GM19351 (cell line): ENCODE data around the gene CD302.
"Not testable (repeated sequence)": the region's sequence is repeated elsewhere in the genome, so short reads cannot be mapped to it uniquely, and the experiment has no call there.

ENCODE experiments used
- ATAC-seq: cut with Tn5 transposase; IDR thresholded peaks from one replicate; pipeline ENCODE4 v1.9.1; 2021; ENCODE audit warnings: mild to moderate bottlenecking, moderate library complexity; ENCODE audit not compliant: unreplicated experiment

CD302 gene

DNA sequence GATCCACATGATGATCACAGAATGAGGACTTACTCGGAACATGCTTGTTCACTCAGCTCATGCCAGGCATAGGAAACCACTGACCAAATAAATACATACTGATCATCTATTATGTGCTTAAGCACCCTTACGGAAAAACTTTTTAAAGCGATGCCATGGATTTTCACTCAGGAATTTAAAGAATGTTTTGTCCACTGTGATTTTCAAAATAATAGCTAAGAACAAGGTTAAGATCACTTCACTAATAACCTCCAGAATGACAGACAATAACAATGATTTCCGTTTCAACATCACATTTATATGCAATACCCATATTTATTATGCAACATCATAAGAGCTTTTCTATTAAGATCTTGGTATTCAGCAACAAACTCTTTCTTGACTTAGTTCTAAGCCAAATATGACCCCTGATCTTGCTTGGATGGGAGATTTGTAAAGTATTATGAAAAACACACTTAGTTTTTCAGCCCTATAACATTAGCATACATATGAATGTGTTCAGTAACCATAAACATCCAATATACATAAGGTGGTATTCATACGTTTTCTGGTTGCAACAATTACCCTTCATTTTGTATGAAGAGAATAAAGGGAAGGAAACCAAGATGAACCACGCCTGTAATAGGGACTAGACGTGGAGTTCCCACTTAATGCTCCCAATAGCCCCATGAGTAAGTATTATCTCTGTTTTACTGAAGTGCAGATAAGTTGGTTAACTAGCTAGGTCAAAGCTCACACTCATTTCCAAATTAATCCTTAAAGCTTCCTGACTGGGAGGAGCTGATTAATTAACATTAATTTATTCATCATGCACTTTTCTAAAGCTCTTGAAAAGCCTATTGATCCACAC lies 1.9 kb downstream of the CD302 start:
- ATAC-seq = no peak

DNA sequence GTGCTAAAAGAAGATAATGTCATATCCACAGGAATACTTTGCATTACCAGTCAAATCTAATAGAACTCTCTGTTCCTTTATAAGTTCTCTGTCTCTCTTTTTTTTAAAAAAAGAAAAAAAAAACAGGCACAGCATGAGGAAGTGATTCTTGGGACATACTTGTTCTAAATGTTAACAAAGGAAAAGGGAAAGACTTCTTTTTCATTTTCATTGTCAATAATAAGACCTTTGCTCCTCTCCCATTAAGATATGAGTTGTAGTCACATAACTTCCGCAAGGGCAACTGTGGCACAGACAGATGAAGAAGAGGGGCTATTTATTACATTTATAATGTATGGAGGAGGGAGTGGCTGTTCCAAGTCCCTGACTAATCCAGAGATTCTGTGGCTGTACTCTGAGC lies 4.7 kb downstream of the CD302 start:
- no peak for ATAC-seq

DNA sequence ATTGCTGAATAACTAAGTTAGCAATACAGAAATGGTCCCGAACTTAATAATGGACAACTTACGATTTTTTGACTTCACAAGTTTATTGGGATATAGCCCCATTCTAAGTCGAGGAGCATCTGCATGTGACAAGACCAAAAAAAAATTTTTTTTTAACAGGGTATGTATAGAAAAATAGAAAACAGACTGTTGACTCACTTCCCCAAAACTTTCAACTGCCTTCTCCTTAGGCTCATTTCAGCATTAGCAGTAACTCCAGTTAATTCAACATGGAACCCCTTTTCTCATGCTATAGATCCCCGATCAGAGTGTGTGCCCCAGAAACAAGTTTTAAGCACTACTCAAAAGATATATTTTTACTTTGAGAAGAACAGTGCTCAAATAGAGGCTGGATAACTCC lies 5.4 kb downstream of the CD302 start:
- ATAC-seq = no peak

DNA sequence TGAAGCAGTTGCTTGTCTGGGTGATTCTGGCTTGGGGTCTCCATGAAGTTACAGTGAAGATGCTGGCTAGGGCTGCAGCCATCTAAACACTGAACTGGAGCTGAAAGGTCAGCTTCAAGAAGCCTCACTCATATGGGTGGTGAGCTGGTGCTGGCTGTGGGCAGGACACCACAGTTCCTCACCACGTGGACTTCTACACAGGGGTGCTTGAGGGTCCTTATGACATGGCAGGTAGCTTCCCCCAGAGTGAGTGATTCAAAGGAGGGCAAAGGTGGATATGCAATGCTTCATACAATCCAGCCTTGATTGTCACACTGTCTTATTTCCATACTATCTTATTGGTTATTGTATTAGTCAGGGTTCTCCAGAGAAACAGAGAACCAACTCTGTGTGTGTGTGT lies 6.0 kb downstream of the CD302 start:
- no peak for ATAC-seq

DNA sequence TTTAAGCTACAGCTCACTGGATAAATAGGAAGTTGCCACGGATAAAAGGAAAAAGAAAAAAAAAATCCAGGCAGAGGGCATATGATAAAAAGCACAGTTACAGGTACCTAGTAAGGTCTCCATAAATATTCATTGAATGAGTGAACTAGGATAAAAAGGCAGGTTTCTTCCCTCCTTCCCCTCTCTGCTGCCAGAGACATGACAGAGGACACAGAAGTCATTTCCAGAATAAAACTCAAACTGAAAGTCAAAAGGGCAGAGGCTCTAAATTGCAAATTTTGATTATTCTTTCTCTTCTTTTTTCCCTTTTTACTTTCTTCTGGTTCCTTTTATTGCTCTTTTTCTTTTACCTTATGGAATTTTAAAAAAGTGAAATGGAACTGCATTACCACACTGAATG lies 7.7 kb downstream of the CD302 start:
- no peak for ATAC-seq

DNA sequence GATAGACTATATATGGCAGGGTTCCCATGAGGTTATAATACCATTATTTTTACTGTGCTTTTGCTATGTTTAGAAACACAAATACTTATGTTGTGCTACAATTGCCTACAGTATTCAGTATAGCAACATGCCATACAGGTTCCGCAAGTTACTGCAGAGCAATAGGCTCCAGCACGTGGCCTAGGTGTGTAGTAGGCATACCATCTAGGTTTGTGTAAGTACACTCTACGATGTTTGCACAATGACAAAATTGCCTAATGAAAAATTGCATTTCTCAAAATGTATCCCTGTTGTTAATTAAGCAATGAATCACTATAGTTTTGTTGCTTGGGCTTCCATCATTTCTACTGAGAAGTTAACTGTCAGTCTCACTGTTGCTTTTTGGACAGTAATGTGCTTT lies 9.8 kb downstream of the CD302 start:
- no peak for ATAC-seq

DNA sequence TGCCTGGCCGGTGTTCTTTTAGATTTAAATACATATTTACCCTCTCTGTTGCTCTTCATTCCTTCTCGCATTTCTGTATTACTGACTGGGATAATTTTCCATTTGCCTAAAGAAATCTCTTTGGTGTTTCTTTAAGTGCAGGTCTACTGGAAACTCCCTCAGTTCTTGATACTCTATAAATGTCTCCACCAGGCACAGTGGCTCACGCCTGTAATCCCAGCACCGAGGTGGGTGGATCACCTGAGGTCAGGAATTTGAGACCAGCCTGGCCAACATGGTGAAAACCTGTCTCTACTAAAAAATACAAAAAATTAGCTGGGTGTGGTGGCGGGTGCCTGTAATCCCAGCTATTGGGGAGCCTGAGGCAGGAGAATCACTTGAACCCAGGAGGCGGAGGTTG lies 10.4 kb downstream of the CD302 start:
- not testable (repeated sequence) for ATAC-seq

DNA sequence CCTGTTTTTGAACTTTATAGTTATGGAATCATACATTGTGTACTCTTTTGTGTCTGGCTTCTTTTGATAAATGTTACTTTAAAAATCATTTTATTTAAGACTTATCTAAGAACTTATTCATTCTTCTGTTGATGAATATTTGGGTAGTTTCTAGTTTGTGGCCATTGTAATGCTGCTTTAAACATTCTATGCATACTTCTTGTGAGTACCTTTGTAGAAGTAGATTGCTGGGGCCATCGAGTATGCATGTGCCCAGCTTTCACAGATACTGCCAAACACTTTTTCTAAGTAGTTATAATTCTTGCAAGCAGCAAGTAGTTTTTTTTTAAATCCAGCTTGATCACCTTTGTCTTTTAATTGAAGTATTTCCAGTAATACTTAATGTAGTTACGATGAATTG lies 11.1 kb downstream of the CD302 start:
- no peak for ATAC-seq

DNA sequence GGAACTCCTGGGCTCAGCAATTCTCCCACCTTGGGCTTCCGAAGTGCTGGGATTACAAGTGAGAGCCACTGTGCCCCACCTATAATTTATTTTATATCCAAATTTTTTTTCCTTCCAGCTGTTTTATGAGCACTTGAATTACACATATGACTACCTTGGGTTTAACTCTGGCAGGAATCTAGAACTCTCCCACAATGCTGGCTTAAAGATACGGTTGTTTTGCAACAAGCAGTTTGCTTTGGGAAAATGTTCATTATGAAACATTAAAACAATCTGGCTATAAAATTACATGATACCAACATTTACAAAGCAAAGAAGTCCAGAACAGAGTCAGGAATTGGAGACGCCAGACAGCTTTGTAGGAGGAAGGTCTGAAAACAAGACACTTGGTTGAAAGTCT lies 12.8 kb downstream of the CD302 start:
- no peak for ATAC-seq

DNA sequence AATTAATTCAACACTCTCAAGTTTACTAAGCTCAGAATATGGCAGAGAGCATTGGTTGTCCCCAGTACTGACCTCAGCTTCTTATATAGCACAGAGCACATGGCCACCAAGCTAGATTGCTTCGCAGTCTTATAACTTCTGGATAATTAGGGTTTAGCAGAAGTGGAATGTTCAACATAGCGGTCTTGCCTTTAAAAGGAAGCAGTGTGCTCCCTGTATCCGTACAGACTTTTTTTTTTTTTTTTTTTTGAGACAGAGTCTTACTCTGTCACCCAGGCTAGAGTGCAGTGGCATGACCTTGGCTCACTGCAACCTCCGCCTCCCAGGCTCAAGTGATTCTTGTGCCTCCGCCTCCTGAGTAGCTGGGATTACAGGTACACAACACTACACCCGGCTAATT lies 13.3 kb downstream of the CD302 start:
- not testable (repeated sequence) for ATAC-seq

DNA sequence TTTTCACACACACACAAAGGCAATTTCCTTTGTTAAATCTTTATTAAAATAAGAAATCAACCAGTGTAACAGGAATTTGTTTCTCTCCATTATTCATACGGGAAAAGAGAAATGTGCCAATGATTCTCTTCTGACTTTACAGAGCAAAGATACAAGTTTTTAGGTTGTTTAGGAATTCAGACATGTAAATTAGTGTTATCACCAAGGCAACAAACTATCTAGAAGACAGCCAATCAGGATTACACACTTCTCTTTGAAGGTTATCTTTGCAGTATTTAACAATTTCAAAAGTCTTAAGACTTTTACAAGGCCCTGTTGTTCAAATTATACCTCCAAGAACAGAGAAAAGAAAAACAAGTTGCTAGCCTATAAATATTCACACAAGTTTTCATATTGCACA lies 14.5 kb downstream of the CD302 start:
- ATAC-seq = no peak

DNA sequence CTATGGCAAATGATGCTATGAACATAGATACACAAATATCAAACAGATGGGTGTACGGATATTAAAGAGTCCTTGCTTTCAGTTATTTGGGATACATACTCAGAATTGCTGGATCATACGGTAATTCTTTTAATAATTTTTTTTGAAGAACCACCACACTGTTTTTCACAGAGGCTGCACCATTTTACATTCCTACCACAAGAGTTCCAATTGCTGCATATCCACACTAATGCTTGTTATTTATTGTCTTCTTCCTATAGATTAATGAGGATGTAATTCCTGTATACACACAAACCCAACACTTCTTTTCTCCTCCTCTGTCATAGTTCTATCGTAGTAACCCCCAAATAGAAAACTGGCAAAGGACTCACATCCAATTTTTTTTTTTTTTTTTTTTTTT lies 21.7 kb downstream of the CD302 start:
- ATAC-seq = no peak

DNA sequence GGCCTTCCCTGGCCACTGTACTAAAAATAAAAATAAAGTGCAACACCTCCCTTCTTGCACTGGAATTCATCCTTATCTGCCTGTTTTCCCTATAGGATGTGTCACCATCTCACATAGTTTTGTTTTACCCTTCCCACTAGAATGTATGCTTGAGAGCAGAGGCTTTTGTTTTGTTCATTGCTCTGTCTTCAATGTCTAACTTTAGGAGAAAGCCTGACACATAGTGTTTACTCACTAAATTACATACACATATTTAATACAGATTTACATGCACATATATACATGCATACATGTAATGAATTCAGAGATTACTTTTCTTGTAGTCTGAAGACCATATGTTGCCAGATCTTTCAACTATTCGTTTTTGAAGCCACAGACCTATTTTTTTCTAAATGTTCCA lies 23.0 kb downstream of the CD302 start:
- ATAC-seq = no peak

DNA sequence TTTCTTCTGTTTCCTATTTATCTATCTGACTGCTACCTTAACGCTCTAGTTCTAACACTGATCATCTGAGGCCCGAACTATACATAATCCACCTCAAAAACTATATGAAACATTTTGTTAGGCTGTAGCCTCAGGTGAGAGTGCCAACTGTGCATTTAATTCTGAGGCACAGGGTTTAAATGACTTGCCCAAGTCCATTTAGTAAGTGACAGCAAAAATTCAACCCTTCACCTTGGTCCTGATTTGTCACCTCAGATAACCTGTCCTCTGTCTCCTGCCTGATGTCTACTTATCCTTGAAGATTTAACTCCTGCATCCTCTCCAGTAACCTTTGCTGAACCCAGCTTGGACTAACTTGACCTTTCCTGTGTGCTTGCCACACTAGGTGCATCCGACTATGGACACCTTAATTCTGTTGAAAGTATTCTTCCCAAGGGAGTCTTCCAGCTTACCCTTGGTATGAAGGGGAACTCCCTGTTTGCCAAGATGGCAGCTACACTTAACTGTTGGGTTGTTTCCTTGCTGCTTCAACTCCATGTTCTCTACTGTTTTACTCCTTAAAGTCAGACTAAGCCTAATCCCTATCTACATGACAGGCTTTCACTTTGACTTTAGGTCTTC lies 23.5 kb downstream of the CD302 start:
- no peak for ATAC-seq

DNA sequence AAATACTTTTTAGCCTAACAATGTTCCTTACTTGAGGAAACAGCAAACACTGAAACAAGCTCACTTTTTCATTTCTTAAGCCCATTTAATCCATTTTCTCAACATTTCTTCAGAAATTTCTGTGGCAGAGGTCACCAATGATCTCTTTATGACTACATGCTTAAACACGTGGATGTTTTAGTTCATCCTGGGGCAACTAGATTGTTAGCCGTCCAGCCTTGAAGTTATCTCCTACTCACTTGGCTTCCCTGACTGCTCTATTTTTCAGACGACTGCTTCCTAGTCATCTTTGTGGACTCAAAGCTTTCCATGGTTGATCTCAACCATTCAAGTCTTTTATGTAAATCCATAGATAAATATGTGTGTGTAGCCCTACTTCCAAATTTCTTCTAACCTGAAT lies 24.1 kb downstream of the CD302 start:
- no peak for ATAC-seq

DNA sequence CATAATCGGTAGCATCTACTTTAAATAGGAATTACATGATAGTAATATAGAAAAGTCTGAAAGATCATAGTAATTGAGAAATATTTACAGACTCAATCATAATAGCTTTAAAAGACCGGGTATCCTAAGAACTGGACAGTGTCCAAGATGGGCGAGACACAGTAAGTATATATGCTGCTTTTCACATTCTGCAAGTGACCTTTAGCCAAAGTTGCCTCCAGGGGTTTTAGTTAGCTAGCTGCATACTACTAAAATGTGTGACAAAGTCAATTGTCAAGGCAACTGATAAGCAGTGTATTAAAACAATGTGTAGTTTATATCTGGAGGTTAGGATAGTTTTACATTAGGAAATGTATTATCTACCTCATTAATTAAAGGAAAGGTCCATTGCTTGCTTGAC lies 24.6 kb downstream of the CD302 start:
- no peak for ATAC-seq

DNA sequence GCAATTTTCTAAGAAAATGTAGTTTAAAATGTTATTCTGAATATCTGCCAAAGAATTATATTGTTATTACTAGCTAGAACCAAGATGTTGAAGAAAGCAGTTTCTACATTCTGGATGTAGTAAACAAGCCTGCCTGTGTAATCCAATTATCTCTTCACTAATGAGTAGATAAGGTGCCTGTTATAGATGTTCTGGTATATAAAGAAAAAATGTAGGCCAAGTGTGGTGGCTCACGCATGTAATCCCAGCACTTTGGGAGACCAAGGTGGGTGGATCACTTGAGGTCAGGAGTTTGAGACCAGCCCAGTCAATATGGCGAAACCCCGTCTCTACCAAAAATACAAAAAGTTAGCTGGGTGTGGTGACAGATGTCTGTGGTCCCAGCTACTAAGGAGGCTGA lies 28.9 kb downstream of the CD302 start:
- no peak for ATAC-seq

DNA sequence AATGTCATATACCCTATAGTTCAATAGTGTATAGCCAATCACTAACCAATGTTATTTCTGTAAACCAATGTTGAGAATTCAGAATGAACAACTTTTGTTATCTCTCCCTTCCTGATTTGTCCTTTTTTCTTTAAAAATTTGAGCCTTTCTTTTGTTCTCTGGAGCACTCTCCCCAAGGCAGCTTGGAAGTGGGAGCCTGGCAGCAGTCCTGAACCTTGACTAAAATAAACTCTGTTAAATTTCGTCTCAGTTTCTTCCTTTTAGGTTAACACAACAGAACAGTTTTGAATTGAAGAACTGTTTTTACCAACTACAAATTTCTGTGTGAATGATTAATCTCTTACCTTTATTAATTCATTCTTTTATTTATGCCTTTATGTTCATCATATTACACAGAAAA lies 35.9 kb downstream of the CD302 start:
- ATAC-seq = no peak

DNA sequence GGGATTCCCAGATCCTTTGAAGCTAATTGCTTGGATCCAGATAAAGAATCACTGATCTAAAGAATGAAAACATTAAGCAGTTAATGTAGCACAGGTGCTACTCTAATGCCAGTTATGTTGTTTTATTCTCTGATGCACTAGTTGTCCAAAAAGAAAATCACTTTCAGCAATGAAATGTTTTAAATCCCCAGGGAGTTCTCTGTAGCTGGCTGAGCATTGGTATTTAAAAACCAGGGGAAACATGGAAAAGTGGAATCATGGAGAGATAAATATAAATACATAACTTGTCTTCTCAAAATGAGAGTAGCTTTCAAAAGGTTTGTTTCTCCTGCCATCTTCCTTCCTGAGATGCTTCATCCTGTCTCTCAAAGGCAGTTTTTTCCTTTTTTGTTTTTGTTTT lies 37.7 kb downstream of the CD302 start:
- no peak for ATAC-seq

DNA sequence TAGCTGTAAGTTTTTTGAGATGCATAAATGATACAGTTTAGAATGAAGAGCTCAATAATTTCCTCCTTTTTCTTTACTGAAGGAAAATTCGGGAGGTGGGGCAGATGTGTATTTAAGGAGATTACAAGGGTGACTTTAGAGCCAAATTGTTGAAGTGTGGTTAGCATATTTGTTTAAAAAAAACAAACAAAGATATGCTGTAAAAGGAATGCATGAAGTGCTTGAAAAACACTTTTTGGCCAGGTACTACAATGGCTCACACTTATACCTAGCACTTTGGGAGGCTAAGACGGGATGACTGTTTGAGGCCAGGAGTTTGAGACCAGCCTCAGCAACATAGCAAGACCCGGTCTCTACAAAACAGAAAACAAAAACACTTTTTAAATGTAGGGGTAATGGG lies 38.4 kb downstream of the CD302 start:
- no peak for ATAC-seq

DNA sequence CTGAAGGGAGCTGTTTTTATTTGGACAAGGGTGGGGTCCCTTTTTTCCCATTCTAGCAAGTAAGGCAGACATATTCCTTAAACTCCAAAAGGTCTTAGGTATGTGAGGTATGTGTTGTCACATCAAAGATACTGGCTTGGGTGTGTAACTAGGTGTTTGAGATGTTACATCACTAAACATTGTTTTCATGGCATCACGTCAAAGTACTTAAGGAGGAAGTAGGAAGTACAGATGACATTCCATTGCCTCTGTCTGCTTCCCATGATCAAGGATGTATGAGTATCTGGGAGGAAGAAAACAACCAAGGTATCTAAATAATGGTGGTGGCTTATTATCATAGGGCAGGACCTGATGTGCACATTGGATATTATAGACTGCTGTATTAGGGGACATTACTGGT lies 39.3 kb downstream of the CD302 start:
- no peak for ATAC-seq

DNA sequence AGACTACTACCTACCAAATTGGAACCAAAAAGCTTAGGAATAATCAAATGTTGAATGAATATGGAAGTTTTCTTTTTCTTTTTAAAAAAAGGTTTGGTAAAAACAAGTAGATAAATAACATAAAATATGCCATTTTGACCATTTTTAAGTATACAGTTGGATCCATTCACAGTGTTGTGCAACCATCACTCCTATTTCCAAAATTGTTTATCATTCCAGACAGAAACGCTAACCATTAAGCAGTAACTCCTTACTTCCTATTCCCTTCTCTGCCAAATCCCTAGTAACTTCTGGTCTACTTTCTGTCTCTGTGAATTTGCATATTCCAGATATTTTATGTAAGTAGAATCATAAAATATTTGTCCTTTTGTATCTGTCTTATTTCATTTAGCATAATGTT lies 39.8 kb downstream of the CD302 start:
- ATAC-seq = no peak

DNA sequence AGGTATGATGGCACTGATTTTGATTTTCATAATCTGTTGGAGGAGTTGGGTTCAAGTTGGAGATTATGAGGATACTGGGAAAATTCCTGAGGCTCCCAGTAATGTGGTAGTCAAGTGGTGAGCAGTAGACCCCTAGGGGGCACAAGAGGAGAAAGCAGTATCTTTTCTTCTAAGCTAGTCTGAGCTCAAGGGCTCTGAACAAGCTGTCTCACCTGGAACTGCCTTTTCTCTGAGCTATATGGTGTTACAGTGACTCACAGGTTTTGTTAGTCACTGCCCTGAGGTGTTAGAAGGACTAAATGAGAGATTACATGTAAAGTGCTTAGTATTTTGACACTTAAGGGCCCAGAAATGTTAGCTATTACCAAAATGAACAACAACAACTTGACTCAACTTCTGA lies 42.2 kb downstream of the CD302 start:
- no peak for ATAC-seq
